ENCODE measurements around the gene CLEC4M. TPM values are rescaled to one million over a fixed set of nuclear protein-coding genes. Genes with fewer than 3 reads are reported as not detected.

The CLEC4M gene
- total RNA-seq, 3 donors from 2014 or later = 1.3 TPM; not detected in 2

- Histone ChIP-seq H3K4me1 (no peaks in the 10 kb centered on the region), H3K9me3 (no peaks in the 10 kb centered on the region), H3K27ac (no peak overlapping the region), H3K27me3 (peaks cover 0 to 16% of the 10 kb centered on the region in 2 donors), H3K36me3 (no peaks in the 10 kb centered on the region), H3K4me3 (no peak overlapping the region)
- intact Hi-C loops (cut with DNase I; ENCODE audit: low total_unique reads) = no loop called here
- no peak for TF ChIP-seq CTCF (IDR thresholded peaks at IDR 0.05)
- no peak for TF ChIP-seq POLR2AphosphoS5 (IDR thresholded peaks at IDR 0.05)
- no peak for TF ChIP-seq POLR2A (IDR thresholded peaks at IDR 0.05)
- no peak for DNase-seq (ENCODE audit: low spot score in 2 of 2)
These were observed 16.8 kb downstream of the CLEC4M start for GRCh38 chr19:7779631-7780486.

GRCh38 chr19:7781157-7781556 lies 18.1 kb downstream of the CLEC4M start:
- H3K4me1 ChIP-seq = no peaks in the 10 kb centered on the region
- H3K27ac ChIP-seq = no peak overlapping the region
- H3K9me3 ChIP-seq = no peaks in the 10 kb centered on the region
- no peaks in the 10 kb centered on the region for H3K36me3 ChIP-seq
- TF ChIP-seq CTCF (IDR thresholded peaks at IDR 0.05) (no peak), POLR2A (IDR thresholded peaks at IDR 0.05) (no peak), POLR2AphosphoS5 (IDR thresholded peaks at IDR 0.05) (no peak)
- peaks cover 0 to 22% of the 10 kb centered on the region in 2 donors for H3K27me3 ChIP-seq
- no peak overlapping the region for H3K4me3 ChIP-seq
- intact Hi-C loops (cut with DNase I; ENCODE audit: low total_unique reads) = no loop called here
- no peak for DNase-seq (ENCODE audit: low spot score in 2 of 2)

- Histone ChIP-seq H3K9me3 (no peaks in the 10 kb centered on the region), H3K36me3 (no peaks in the 10 kb centered on the region), H3K27me3 (peaks cover 5 to 46% of the 10 kb centered on the region in 2 donors), H3K4me1 (no peaks in the 10 kb centered on the region), H3K27ac (no peak overlapping the region), H3K4me3 (no peak overlapping the region)
- TF ChIP-seq POLR2A (IDR thresholded peaks at IDR 0.05) = no peak
- no peak for TF ChIP-seq CTCF (IDR thresholded peaks at IDR 0.05)
- TF ChIP-seq POLR2AphosphoS5 (IDR thresholded peaks at IDR 0.05) = no peak
- intact Hi-C loops (cut with DNase I; ENCODE audit: low total_unique reads) = no loop called here
- no peak for DNase-seq (ENCODE audit: low spot score in 2 of 2)
These were observed 21.0 kb downstream of the CLEC4M start for GRCh38 chr19:7783991-7784423.

- no peak for DNase-seq (ENCODE audit: low spot score in 2 of 2)
- no peak overlapping the region for H3K4me3 ChIP-seq
- no peaks in the 10 kb centered on the region for H3K4me1 ChIP-seq
- peaks cover 5 to 46% of the 10 kb centered on the region in 2 donors for H3K27me3 ChIP-seq
- no peaks in the 10 kb centered on the region for H3K36me3 ChIP-seq
- H3K27ac ChIP-seq = no peak overlapping the region
- intact Hi-C loops (cut with DNase I; ENCODE audit: low total_unique reads) = no loop called here
- no peaks in the 10 kb centered on the region for H3K9me3 ChIP-seq
- no peak for TF ChIP-seq CTCF (IDR thresholded peaks at IDR 0.05)
- no peak for TF ChIP-seq POLR2AphosphoS5 (IDR thresholded peaks at IDR 0.05)
- TF ChIP-seq POLR2A (IDR thresholded peaks at IDR 0.05) = no peak
These were observed 21.8 kb downstream of the CLEC4M start for GRCh38 chr19:7784856-7785255.

- Histone ChIP-seq H3K36me3 (no peaks in the 10 kb centered on the region), H3K9me3 (no peaks in the 10 kb centered on the region), H3K4me1 (no peaks in the 10 kb centered on the region), H3K27me3 (peaks cover 5 to 45% of the 10 kb centered on the region in 2 donors), H3K4me3 (peak overlapping the region in 1 of 3 donors; percentile 32), H3K27ac (no peak overlapping the region)
- TF ChIP-seq POLR2AphosphoS5 (IDR thresholded peaks at IDR 0.05) = no peak
- no peak for DNase-seq (ENCODE audit: low spot score in 2 of 2)
- intact Hi-C loops (cut with DNase I; ENCODE audit: low total_unique reads) = no loop called here
These were observed 24.1 kb downstream of the CLEC4M start for GRCh38 chr19:7787141-7787540.

All from breast epithelium (tissue), 4 donors.